ENCODE data around the gene ZNF296.

GRCh38 chr19:45099467-45100191 lies 23.4 kb upstream of the ZNF296 start:
- TF ChIP-seq ZFP30 (CRISPR knock-in tag; IDR thresholded peaks at IDR 0.05) (no peak), CSDC2 (CRISPR knock-in tag; IDR thresholded peaks at IDR 0.05) (no peak), ARNTL (CRISPR knock-in tag; IDR thresholded peaks at IDR 0.05; ENCODE audit: borderline replicate concordance, low read depth) (no peak)

All from SK-N-SH treated with all-trans-retinoic acid at 6 μM for 48 hours (cell line).